GM18907 (cell line): ENCODE results near the gene AS3MT.
"Not testable (repeated sequence)": the region's sequence is repeated elsewhere in the genome, so short reads cannot be mapped to it uniquely, and the experiment has no call there.

ENCODE experiments used
- ATAC-seq: cut with Tn5 transposase; IDR thresholded peaks from one replicate; pipeline ENCODE4 v1.9.1; 2021; ENCODE audit warnings: mild to moderate bottlenecking, moderate library complexity; ENCODE audit not compliant: unreplicated experiment

The AS3MT gene

GRCh38 chr10:102855731-102856436 lies 13.4 kb upstream of the AS3MT start:
- ATAC-seq, result not testable (repeated sequence)

DNA sequence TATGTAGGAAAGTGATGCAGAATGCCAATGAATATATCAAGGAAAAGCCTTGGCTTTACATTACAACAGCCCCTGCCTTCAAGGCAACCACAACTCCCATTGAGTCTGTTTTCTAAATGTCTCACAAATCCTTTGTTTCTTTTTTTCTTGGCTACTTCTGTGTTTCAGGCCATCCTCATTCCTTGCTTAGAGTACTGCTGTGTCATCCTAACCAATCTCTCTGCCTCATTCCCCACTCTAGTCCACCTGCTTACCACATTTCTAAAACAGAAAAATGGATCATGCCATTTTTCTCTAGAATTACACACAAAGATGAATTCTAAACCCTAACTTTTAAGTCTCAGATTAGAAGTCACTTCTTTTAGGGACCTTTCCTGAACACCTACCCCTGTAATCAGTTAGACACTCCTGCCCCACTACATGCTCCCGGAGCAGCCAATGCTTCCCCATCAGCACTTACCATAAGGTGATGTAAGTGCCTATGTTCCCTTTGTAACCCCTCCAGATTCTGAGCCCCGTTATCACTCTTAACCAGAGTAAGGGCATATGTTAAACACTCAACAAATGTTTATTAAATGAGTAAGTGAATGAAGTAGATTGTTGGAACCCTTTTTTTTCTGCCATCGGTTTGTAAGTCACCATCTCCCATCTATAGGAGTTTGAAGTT lies 12.4 kb upstream of the AS3MT start:
- ATAC-seq, result no peak

DNA sequence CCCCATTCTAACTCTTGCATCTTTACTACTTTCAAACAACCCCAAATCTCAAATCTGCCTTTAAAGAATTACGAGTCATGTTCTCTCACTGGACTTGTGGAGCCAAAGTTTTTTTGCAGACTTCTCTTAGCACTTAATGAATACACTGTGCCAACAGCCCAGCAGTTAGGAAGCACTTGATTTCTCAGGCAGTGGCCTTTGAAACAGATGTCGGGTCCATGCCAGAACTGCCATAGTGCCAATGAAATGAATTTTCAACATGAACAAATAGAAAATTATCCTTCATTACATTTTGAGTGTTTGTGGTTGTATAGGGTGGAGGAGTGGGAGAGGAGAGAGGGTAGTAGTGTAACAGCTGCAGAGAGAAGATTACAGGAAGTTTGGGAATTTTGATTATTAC lies 9.4 kb upstream of the AS3MT start:
- ATAC-seq, result no peak

GRCh38 chr10:102863660-102864059 lies 5.6 kb upstream of the AS3MT start:
- no peak for ATAC-seq

- no peak for ATAC-seq
Observed at GRCh38 chr10:102865620-102866019, 3.6 kb upstream of the AS3MT start.

DNA sequence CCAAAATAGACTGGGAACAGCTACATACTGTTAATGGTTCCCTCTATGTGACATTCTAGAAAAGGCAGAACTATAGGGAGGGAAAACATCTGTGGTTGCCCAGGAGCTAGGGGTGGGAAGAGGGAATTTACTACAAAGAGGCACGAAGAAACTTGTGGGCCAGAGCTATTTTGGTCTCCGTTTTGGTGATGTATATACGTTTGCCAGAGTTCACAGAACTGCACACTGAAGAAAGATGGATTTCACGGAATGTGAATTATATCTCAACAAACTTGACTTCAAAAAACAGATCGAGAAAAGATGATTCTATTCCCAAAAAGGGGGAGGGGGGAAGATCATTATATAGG lies 386 bp upstream of the AS3MT start:
- ATAC-seq, result no peak

DNA sequence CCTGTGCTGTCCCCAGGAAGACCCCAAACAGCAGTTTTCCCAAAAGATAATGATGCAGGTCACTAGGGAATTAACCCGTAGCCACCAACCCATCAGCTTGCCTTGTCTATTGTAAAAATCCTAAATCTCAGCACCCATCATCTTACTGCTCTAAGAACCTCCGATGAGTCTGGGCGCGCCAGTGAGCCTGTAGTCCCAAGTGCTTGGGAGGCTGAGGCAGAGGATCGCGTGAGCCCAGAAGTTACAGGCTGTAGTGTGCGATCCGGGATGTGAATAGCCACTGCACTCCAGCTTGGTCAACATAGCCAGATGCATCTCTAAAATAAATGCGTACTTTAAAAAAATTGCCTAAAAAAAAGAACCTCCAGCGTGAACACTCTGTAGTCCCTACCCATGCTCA lies 951 bp downstream of the AS3MT start:
- no peak for ATAC-seq

DNA sequence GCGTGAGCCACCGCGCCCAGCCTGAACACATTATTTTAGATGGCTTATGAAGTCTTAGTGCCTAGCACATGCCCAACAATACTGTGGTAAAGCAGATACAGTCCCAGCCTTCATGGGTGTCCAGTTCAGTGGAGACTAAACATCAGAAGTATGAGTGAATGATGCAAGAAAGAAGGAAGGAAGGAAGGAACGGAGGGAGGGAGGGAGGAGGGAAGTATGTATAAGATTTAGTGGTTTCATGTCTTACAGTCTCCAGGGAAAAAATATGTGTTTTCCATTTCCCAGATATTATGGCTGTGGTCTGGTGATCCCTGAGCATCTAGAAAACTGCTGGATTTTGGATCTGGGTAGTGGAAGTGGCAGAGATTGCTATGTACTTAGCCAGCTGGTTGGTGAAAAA lies 2.9 kb downstream of the AS3MT start:
- ATAC-seq, result no peak

GRCh38 chr10:102876747-102877153 lies 7.5 kb downstream of the AS3MT start:
- ATAC-seq, result no peak

DNA sequence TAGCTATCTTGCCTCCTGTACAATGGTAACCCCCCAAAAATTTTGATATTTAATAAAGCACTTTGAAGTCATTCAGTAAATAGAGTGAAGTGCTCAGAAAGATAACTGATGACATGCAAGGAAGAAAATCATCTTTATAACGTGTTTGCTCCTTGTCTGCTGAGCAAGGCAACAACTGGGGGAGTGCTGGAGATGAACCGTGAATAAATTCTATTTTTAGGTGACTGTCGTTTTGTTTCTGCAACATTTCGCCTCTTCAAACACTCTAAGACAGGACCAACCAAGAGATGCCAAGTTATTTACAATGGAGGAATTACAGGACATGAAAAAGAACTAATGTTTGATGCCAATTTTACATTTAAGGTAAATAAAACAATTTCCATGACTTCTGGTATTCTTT lies 9.4 kb downstream of the AS3MT start:
- no peak for ATAC-seq

- ATAC-seq, result no peak
Observed at GRCh38 chr10:102880256-102880655, 11.0 kb downstream of the AS3MT start.

DNA sequence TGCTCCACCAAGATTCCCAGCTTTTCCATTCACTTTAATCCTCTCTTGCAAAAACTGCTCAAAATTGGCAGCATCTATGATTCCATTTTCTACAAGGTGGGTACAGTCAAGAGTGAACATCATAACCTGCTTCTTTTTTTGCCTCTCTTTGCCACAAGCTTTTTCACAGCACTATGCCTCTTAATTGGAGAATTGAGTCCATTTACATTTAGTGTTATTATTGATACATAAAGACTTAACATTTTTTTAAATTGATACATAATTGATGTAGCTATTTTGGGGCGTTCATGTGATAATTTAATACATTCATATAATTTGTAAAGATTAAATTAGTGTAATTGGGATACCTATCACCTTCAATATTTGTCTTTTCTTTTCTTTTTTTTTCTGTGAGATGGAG lies 18.8 kb downstream of the AS3MT start:
- no peak for ATAC-seq

DNA sequence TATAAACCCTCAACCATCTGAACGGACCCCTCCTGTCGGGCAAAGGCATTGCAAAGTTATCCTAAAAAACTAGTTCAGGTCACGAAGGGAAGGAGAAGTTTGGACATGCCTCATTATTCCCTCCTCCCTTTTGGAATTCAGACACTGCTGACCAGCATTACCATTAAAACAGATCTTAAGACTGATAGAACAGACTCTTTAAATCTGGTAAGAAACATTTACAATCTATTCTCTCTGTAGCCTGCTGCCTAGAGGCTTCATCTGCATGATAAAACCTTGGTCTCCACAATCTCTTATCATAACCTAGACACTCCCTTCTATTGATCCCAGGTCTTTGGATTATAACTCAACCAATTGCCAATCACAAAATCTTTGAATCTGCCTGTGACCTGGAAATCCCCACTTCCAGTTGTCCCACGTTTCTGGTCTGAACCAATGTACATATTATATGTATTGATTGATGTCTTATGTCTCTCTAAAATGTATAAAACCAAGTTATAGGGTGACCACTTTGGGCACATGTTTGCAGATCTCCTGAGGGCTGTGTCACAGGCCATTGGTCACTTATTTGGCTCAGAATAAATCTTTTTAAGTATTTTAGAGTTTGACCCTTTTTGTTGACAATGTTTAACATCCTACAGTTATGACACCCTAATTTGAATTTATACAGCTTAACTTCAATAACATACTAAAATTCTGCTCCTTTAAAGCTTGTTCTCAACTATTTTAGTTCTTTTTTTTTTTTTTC lies 25.4 kb downstream of the AS3MT start:
- ATAC-seq, result no peak

GRCh38 chr10:102900006-102900405 lies 30.7 kb downstream of the AS3MT start:
- ATAC-seq, result no peak

DNA sequence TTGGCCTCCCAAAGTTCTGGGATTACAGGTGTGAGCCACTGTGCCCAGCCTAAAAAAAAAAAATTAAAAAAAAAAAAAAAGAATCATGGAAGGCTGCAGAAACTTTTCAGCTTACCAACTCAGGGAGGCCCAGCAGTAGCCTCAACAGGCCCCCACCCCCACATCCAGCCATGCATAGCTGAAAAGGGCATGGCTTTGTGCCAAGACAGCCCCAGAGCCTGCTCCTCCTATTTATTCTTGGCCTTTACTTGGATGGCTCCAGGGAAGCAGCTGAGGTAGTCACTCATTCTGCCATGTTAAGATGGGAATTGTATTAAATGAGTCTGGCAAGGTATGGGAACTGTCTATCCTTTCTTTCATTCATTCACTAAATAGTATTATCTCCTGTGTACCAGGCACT lies 35.1 kb downstream of the AS3MT start:
- no peak for ATAC-seq

DNA sequence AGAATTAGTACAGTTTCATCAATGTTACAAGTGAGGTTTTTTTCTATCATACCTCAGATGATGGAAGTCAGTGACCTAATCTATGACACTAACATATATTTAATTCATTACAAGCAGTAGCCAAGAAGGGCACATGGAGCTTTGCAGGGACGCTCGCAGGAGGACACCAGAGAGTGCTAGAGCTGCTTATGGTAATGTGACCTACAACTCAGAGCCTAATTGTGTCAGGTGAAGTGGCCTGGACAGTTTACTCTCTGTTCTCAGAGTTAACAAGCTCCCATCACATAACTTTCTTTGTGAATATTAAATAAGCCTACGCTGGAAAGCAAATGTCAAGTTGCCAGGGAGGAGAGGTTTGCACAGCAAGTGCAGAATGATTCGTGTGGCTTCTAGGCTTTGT lies 37.2 kb downstream of the AS3MT start:
- ATAC-seq, result no peak

DNA sequence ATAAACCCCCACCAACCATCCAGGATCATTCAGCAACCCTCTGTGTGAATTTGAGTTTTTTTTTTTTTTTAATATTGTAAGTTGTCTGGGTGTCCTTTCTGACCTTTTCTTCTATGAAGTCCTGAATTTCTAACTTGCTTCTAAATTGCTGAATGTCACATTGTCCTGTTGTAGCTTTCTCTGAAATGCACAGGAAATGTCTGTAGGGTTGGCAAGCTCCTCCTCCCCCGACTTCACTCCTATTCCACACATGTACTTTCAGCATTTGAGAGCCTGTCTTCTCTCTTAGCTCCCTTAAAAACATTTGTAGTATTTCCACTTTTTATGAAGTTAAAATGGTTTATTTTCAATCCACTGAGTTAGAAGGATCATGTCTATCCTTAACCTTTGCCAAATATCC lies 45.5 kb downstream of the AS3MT start:
- no peak for ATAC-seq

GRCh38 chr10:102916173-102916572 lies 46.9 kb downstream of the AS3MT start:
- ATAC-seq, result no peak

- peak; percentile 51 for ATAC-seq
Observed at GRCh38 chr10:102917314-102917961, 48.2 kb downstream of the AS3MT start.

DNA sequence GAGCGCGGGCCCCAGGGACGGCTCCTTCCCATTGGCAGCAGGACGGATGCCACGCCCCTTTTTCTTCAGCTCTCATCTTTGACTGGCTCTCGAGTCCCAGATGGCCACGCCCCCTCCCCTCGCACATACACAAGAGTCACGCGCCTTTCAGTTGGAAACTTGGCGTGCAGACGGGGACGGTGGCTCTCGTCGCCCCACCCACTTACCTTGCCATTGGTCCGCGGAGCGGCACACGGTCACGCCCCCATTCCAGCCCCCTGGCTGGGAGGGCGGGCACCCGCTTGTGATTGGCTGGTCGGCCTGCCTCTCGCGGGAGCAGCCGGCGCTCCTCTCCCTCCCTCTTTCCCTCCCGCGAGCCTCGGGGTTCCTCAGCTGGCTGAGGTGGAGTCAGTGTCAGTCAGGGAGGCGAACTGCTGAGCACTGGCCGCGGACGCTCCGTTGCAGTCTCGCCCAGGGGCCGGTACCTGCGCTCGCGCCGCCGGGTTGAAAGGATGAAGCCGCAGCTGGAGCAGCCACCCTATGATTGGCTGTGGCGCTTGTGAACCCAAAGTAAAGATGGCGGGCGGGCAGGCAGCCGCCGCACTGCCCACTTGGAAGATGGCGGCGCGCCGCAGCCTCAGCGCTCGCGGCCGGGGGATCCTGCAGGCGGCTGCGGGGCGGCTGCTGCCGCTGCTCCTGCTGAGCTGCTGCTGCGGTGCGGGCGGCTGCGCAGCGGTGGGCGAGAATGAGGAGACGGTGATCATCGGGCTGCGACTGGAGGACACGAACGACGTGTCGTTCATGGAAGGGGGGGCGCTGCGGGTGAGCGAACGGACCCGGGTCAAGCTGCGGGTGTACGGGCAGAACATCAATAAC lies 48.9 kb downstream of the AS3MT start, which contains the start of gene CNNM2:
Gene CNNM2, plus strand, starts transcription at position 333 of the 855 bp plus-strand sequence. Its CDS starts 187 bp downstream, at position 520.
- ATAC-seq, result peak; percentile 90
